ENCODE results near the gene DDX3X. TPM values are rescaled to one million over a fixed set of nuclear protein-coding genes. Genes with fewer than 3 reads are reported as not detected.
"Not testable (repeated sequence)": the region's sequence is repeated elsewhere in the genome, so short reads cannot be mapped to it uniquely, and the experiment has no call there.

The DDX3X gene
- total and polyA plus RNA-seq, 2 experiments from 2014 or later: 68.1 to 239 TPM

GRCh38 chrX:41388543-41388942, 54.6 kb downstream of the DDX3X start (continued):
- no peak for TF ChIP-seq ETS1 (IDR thresholded peaks at IDR 0.05)
- no peak for TF ChIP-seq EZH2phosphoT487 (IDR thresholded peaks at IDR 0.05; ENCODE audit: unreplicated experiment)
- TF ChIP-seq ZNF114 (CRISPR knock-in tag; IDR thresholded peaks at IDR 0.05): no peak
- TF ChIP-seq CREB1 (CRISPR knock-in tag; IDR thresholded peaks at IDR 0.05; ENCODE audit: low read depth): no peak
- TF ChIP-seq STAT1 (IDR thresholded peaks at IDR 0.05; ENCODE audit: unreplicated experiment): no peak
- TF ChIP-seq EZH2 (IDR thresholded peaks at IDR 0.05; ENCODE audit: low read depth, unreplicated experiment): no peak
- no peak for TF ChIP-seq NANOG (IDR thresholded peaks at IDR 0.05; ENCODE audit: borderline replicate concordance)
- TF ChIP-seq JUNB (IDR thresholded peaks at IDR 0.05; ENCODE audit: unreplicated experiment): no peak
- no peak for TF ChIP-seq REST (IDR thresholded peaks at IDR 0.05; ENCODE audit: unreplicated experiment)

DNA sequence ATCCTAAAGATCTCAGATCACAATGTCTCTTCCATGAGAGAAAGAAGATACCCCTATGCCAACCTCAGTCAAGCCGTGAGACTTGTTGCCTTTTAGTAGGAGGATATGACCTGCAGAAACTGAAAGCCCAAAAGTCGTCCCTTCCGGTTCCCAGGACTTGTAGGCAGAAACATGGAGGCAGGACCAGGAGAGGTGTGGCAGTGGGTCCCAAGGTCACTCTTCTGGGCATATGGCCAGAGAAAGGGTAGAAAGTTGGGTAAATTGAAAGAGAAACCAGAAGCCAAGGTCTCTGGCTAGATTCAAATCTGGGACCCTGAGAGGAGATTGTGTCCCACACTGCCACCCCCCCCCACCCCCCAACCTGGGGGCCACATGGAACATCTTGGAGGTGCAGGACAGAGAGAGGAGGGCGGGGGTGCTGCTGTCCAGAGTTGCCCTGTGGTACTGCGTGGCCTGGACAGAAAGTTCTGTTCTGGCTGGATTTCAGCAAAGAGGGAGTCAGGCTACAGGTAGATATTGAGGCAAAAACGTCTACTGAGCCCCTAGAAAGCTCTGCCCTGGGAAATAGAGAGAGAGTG, 55.4 kb downstream of the DDX3X start:
- H3K9me2 ChIP-seq (ENCODE audit: insufficient read depth): no peaks in the 10 kb centered on the region
- H3K36me3 Mint-ChIP-seq (ENCODE audit: low read depth): no peaks in the 10 kb centered on the region
- DNase-seq (ENCODE audit: low spot score) (no peak), ATAC-seq (no peak)
- no peaks in the 10 kb centered on the region for H3K27me3 ChIP-seq (ENCODE audit: insufficient read depth)
- H3K27ac Mint-ChIP-seq: no peak overlapping the region; the same call in 1 of the 2 replicates
- 0 out of 2 replicates have a peak, but pooled peaks cover 4% of the 10 kb centered on the region for H3F3A ChIP-seq (replicated peaks; ENCODE audit: low read depth)
- H3K27me3 Mint-ChIP-seq (ENCODE audit: insufficient read depth, low read depth, poor library complexity): peaks cover 6% of the 10 kb centered on the region
- no peaks in the 10 kb centered on the region for H3K79me2 ChIP-seq (replicated peaks; ENCODE audit: insufficient read depth)
- no peak overlapping the region for H3K4me2 ChIP-seq
- H3K4me3 ChIP-seq: no peak overlapping the region
- no peak overlapping the region for H2AFZ ChIP-seq
- TF ChIP-seq EZH2 (IDR thresholded peaks at IDR 0.05; ENCODE audit: low read depth, unreplicated experiment): no peak
- H4K20me1 ChIP-seq (replicated peaks; ENCODE audit: insufficient read depth): no peaks in the 10 kb centered on the region
- no peaks in the 10 kb centered on the region for H3K36me3 ChIP-seq (ENCODE audit: insufficient read depth)
- H3K27ac ChIP-seq (ENCODE audit: low read depth): no peak overlapping the region
- peaks cover 3% of the 10 kb centered on the region; the same call in 1 of the 2 replicates for H3K4me1 ChIP-seq (ENCODE audit: insufficient read depth)
- H3K4me1 Mint-ChIP-seq: peaks cover 18% of the 10 kb centered on the region
- H3K4me3 Mint-ChIP-seq: no peak overlapping the region
- peaks cover 6% of the 10 kb centered on the region; the same call in 1 of the 3 replicates for H3K9me3 Mint-ChIP-seq

- not testable (repeated sequence) for H3K4me3 Mint-ChIP-seq; H3K36me3 Mint-ChIP-seq (ENCODE audit: low read depth); H3K27ac ChIP-seq (ENCODE audit: low read depth); DNase-seq (ENCODE audit: low spot score); H3K4me3 ChIP-seq; H3K36me3 ChIP-seq (ENCODE audit: insufficient read depth); H4K20me1 ChIP-seq (replicated peaks; ENCODE audit: insufficient read depth); H3K4me1 ChIP-seq (ENCODE audit: insufficient read depth); H3K27ac Mint-ChIP-seq; H3F3A ChIP-seq (replicated peaks; ENCODE audit: low read depth); H3K9me3 Mint-ChIP-seq; H3K4me2 ChIP-seq; H2AFZ ChIP-seq; ATAC-seq; H3K79me2 ChIP-seq (replicated peaks; ENCODE audit: insufficient read depth); H3K27me3 Mint-ChIP-seq (ENCODE audit: insufficient read depth, low read depth, poor library complexity); H3K9me2 ChIP-seq (ENCODE audit: insufficient read depth); H3K27me3 ChIP-seq (ENCODE audit: insufficient read depth)
- peaks cover 17% of the 10 kb centered on the region for H3K4me1 Mint-ChIP-seq
Measured at GRCh38 chrX:41390576-41390975, 56.6 kb downstream of the DDX3X start.

Data from GM23338 (cell line).